SIG-M5 (cell line): ENCODE results near the gene EPC1.
"Not testable (repeated sequence)": the region's sequence is repeated elsewhere in the genome, so short reads cannot be mapped to it uniquely, and the experiment has no call there.

Source experiments
- DNase-seq: peaks from one replicate; lab custom pipeline; 2025; lab: John Stamatoyannopoulos, UW

EPC1 gene

DNA sequence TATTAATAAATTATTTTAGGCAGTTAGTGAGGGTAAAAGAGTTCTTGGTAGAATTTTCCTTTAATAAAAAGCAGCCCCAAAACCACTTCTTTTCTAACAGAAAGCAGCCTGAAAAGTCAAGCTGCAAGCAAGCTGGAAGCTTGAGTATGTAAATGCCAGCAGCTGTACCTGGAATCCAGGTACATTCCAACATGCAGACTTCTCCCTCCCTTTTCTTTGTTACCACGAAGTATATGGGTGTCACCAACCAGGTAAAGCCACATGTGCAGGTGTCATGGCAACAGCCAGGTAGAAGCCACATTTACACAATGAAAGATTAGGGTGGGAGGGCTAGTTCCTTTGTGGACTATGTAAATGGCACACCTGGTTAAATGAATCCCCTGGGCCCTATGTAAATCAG is 114.6 kb downstream of the EPC1 start:
- no peak for DNase-seq

GRCh38 chr10:32229788-32230187 is 117.2 kb downstream of the EPC1 start:
- not testable (repeated sequence) for DNase-seq

DNA sequence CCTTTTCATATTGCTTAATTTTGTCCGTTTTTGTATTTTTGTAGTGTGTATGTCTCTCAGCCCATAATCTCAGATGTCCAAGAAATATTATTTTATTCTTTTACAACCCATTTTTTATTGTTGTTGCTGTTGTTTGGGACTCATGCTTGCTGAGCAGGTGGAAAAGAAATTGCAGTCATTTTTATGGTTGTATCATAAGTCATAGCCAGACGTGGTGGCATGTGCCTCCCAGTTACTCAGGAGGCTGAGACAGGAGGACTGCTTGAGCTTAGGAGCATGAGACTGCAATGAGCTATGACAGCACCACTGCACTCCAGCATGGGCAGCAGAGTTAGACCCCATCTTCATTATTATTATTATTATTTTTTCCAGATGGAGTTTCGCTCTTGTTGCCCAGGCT is 117.8 kb downstream of the EPC1 start:
- no peak for DNase-seq

DNA sequence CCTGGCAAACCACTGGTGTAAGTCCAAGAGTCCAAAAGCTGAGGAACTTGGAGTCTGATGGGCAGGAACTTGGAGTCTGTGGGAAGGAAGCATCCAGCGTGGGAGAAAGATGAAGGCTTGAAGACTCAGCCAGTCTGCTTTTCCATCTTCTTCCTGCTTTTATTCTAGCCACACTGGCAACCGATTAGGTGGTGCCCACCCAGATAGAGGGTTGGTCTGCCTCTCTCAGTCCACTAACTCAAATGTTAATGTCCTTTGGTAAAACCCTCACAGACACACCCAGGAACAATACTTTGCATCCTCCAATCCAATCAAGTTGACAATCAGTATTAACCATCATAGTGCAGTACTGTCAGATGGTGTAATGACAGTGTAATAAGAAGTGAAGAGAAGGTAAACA is 119.2 kb downstream of the EPC1 start:
- no peak for DNase-seq

DNA sequence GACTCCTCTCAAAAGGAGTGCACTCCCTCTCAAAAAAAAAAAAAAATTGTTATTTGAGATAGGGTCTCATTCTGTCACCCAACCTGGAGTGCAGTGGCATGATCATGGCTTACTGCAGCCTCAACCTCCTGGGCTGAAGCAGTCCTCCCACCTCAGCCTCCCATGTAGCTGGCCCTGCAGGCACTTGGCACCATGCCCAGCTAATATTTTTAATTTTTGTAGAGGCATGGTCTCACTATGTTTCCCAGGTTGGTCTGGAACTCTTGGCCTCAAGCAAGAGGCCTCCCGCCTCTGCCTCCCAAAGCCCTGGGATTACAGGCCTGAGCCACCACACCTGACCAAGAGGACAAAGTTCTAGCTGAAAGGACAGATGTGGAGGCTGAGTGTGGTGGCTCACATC is 120.3 kb downstream of the EPC1 start:
- DNase-seq, result no peak

- no peak for DNase-seq
Observed at GRCh38 chr10:32225976-32226375, 121.0 kb downstream of the EPC1 start.

GRCh38 chr10:32222376-32222775 is 124.6 kb downstream of the EPC1 start:
- not testable (repeated sequence) for DNase-seq

GRCh38 chr10:32219156-32219555 is 127.8 kb downstream of the EPC1 start:
- DNase-seq, result not testable (repeated sequence)

- DNase-seq, result not testable (repeated sequence)
Observed at GRCh38 chr10:32218206-32219044, 128.5 kb downstream of the EPC1 start.
